Gastrocnemius medialis (tissue), 4 donors: Measurements from ENCODE around the gene PLA2G12A. TPM values are rescaled to one million over a fixed set of nuclear protein-coding genes. Genes with fewer than 3 reads are reported as not detected.

ENCODE experiments used
- ATAC-seq, 2 donors: fragments of 150-250 bp; one replicate each; pipeline ENCODE4 v1.9.1; 2016
- DNase-seq, 2 donors: peaks; one replicate each; pipeline ENCODE4 v3.0.0-alpha.2; 2019
- H3K27ac ChIP-seq, 4 donors: fragments of 200-600 bp; sonication (generic); 1 replicate in 1 of 4; 2 replicates in 3 of 4; pipeline ENCODE4 v1.5.1; 2016 to 2018; ENCODE audit warnings: mild to moderate bottlenecking in 2 of 4, moderate library complexity in 1 of 4
- H3K27me3 ChIP-seq, 3 donors: fragments of 200-600 bp; sonication (generic) in 2 of 3; 1 replicate in 1 of 3; 2 replicates in 2 of 3; pipeline versions ENCODE4 v1.5.1 to v1.6.0; 2016 to 2019; ENCODE audit warnings: mild to moderate bottlenecking in 1 of 3, moderate library complexity in 1 of 3
- H3K36me3 ChIP-seq, 2 donors: fragments of 200-600 bp; sonication (generic) in 1 of 2; one replicate each; pipeline ENCODE4 v1.5.1; 2017 to 2018
- H3K4me1 ChIP-seq, 2 donors: fragments of 200-600 bp; sonication (generic) in 1 of 2; one replicate each; pipeline ENCODE4 v1.5.1; 2016 to 2017; ENCODE audit warnings: mild to moderate bottlenecking in 2 of 2
- H3K4me3 ChIP-seq, 4 donors: fragments of 200-600 bp; sonication (generic) in 3 of 4; 1 replicate in 1 of 4; 2 replicates in 3 of 4; pipeline ENCODE4 v1.5.1; 2016 to 2019; ENCODE audit warnings: mild to moderate bottlenecking in 2 of 4
- H3K9me3 ChIP-seq, 3 donors: fragments of 200-600 bp; sonication (generic) in 2 of 3; 1 replicate in 1 of 3; 2 replicates in 2 of 3; pipeline ENCODE4 v1.5.1; 2016 to 2019
- CTCF ChIP-seq, 5 experiments: fragments of 450-650 bp in 3 of 5; fragments of 200-600 bp in 2 of 5; sonication (generic) in 2 of 5; IDR thresholded peaks in 4 of 5; conservative IDR thresholded peaks in 1 of 5; 1 replicate in 4 of 5; 2 replicates in 1 of 5; pipeline ENCODE4 v1.5.1; 2016 to 2019; ENCODE audit warnings: antibody characterized with exemption in 5 of 5, mild to moderate bottlenecking in 3 of 5, moderate library complexity in 3 of 5
- POLR2A ChIP-seq, 2 donors: fragments of 450-650 bp; IDR thresholded peaks; one replicate each; pipeline ENCODE4 v1.6.1; 2017; ENCODE audit warnings: antibody characterized with exemption in 2 of 2, mild to moderate bottlenecking in 2 of 2, moderate library complexity in 2 of 2
- in situ Hi-C, 4 donors: fragments of 200-750 bp; cut with MboI; loops; one replicate each; pipeline versions ENCODE4 v1.15.0 to v1.8.0; 2017; ENCODE audit warnings: low sequenced_read_pairs in 4 of 4
- intact Hi-C: fragments of 100-400 bp; cut with DNase I; formaldehyde crosslinking; loops from one replicate; pipeline ENCODE4 v1.15.1; 2023; ENCODE audit warnings: low total_unique reads
- total RNA-seq, 4 donors: library from RNA; depleted of rRNA; stranded (reverse); fragments of >200 nt; gene quantifications; one replicate each; pipeline versions ENCODE4 v1.1.0 to v1.2.3, GENCODE V29; 2016

PLA2G12A gene
- total RNA-seq, 4 donors from 2014 or later, result 26.7 to 83.1 (median 57.6) TPM

GRCh38 chr4:109719604-109720003 is 10.3 kb downstream of the PLA2G12A start:
- Histone ChIP-seq H3K4me3 (no peak overlapping the region), H3K27me3 (no peaks in the 10 kb centered on the region), H3K4me1 (no peaks in the 10 kb centered on the region), H3K36me3 (peaks cover 0 to 10% of the 10 kb centered on the region in 2 donors), H3K9me3 (no peaks in the 10 kb centered on the region), H3K27ac (no peak overlapping the region)
- in situ Hi-C loops, result loop anchor here in 3 of 4 donors (10.0 to 25.0 kb wide), 4 partner anchors 93 to 282 kb away; partner anchors contain the start of genes GAR1 (in 2 of the 3), SEC24B (in 2 of the 3) and CFI (in 1 of the 3)
- DNase-seq (no peak), ATAC-seq (no peak)
- intact Hi-C loops, result loop anchor here (10.0 kb wide), 1 partner anchor 1095 kb away; the partner anchor contains the start of gene RPL34
- TF ChIP-seq POLR2A (IDR thresholded peaks at IDR 0.05), result no peak

- ATAC-seq (no peak), DNase-seq (no peak)
- in situ Hi-C loops (loop anchor here in 3 of 4 donors (25.0 kb wide), 3 partner anchors 94 to 281 kb away; partner anchors contain the start of genes SEC24B (in 2 of the 3), CFI (in 1 of the 3) and GAR1 (in 1 of the 3)), intact Hi-C loops (no loop called here)
- Histone ChIP-seq H3K27ac (no peak overlapping the region), H3K27me3 (no peaks in the 10 kb centered on the region), H3K36me3 (peaks cover 0 to 18% of the 10 kb centered on the region in 2 donors), H3K4me1 (no peaks in the 10 kb centered on the region), H3K4me3 (no peak overlapping the region), H3K9me3 (no peaks in the 10 kb centered on the region)
- TF ChIP-seq CTCF (IDR thresholded peaks at IDR 0.05 in 4 of 5, conservative IDR thresholded peaks at IDR 0.05 in 1 of 5) (no peak), POLR2A (IDR thresholded peaks at IDR 0.05) (no peak)
Measured at GRCh38 chr4:109718759-109719158, 11.1 kb downstream of the PLA2G12A start.

DNA sequence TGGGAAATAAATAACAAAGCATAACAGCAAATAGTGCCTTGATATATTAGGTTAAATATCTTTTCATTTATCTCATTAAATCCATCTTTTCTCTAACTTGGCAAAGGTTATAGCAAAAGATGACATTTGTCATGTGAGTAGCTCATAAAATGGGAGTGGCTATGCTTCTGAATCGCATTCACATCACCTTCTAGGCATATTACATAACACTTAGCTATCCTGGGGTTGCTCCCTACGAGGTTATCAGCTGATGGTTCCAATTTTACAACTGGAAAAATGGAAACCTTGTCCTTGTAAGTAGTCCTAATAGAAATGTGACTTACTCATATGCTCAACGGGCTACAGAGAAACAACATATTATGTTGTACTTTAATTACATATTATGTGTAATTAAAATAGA is 16.4 kb downstream of the PLA2G12A start:
- H3K36me3 ChIP-seq, result peaks cover 0 to 24% of the 10 kb centered on the region in 2 donors
- in situ Hi-C loops, result loop anchor here in 3 of 4 donors (25.0 kb wide), 3 partner anchors 99 to 276 kb away; partner anchors contain the start of genes SEC24B (in 2 of the 3), CFI (in 1 of the 3) and GAR1 (in 1 of the 3)
- no peak for ATAC-seq
- H3K27ac ChIP-seq, result no peak overlapping the region
- intact Hi-C loops, result no loop called here
- no peaks in the 10 kb centered on the region for H3K27me3 ChIP-seq
- DNase-seq, result no peak
- H3K4me3 ChIP-seq, result no peak overlapping the region
- no peaks in the 10 kb centered on the region for H3K4me1 ChIP-seq
- TF ChIP-seq CTCF (IDR thresholded peaks at IDR 0.05 in 4 of 5, conservative IDR thresholded peaks at IDR 0.05 in 1 of 5) (no peak), POLR2A (IDR thresholded peaks at IDR 0.05) (no peak)
- H3K9me3 ChIP-seq, result no peaks in the 10 kb centered on the region

DNA sequence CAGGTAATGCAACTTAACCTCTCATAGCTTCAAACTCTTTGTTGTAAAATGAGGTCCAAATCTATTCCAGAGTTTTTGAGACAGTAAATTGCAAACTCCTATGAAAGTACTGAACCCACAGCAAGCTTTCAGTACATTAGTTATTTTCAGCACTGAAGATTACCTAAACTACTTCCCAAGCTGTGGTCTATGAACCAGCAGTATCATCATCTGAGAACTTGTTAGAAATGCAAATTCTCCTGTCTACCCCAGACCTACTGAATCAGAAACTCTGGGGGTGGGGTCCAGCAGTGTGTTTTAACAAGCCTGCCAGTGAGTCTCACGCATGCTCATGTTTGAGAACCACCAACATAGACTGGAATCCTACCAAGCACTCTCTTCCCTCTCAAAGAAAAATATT is 20.9 kb downstream of the PLA2G12A start:
- ATAC-seq (no peak), DNase-seq (no peak)
- in situ Hi-C loops (loop anchor here in 3 of 4 donors (10.0 to 25.0 kb wide), 4 partner anchors 103 to 284 kb away; partner anchors contain the start of genes SEC24B (in 2 of the 3), CFI (in 1 of the 3) and GAR1 (in 1 of the 3)), intact Hi-C loops (loop anchor here (10.0 kb wide), 1 partner anchor 486 kb away; the partner anchor contains the start of gene ELOVL6)
- no peak overlapping the region for H3K27ac ChIP-seq
- peaks cover 0 to 8% of the 10 kb centered on the region in 2 donors for H3K36me3 ChIP-seq
- no peak overlapping the region for H3K4me3 ChIP-seq
- no peaks in the 10 kb centered on the region for H3K27me3 ChIP-seq
- H3K9me3 ChIP-seq, result no peaks in the 10 kb centered on the region
- TF ChIP-seq CTCF (IDR thresholded peaks at IDR 0.05 in 4 of 5, conservative IDR thresholded peaks at IDR 0.05 in 1 of 5), result no peak
- no peak for TF ChIP-seq POLR2A (IDR thresholded peaks at IDR 0.05)
- no peaks in the 10 kb centered on the region for H3K4me1 ChIP-seq

DNA sequence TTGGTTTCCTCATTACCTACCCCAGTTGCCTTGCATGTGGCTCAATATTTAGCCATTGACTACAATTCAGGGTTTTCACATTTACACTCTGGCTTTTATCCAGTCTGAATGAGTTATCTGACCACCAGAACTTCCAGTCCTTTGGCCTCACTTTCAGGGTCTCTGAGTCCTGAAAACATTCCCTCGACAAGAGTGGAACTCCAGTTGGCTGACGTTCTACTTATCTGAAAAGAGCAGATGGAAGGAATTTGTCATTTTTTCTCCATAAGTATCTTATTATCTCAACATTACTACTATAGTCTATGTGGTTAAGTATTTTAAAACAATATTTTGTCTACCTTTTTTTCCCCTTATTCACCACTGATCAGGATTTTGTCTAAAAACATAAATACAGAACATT is 21.4 kb downstream of the PLA2G12A start:
- no peaks in the 10 kb centered on the region for H3K4me1 ChIP-seq
- H3K27ac ChIP-seq, result no peak overlapping the region
- intact Hi-C loops (loop anchor here (10.0 kb wide), 1 partner anchor 486 kb away; the partner anchor contains the start of gene ELOVL6), in situ Hi-C loops (loop anchor here in 3 of 4 donors (10.0 to 25.0 kb wide), 4 partner anchors 104 to 284 kb away; partner anchors contain the start of genes SEC24B (in 2 of the 3), CFI (in 1 of the 3) and GAR1 (in 1 of the 3))
- TF ChIP-seq CTCF (IDR thresholded peaks at IDR 0.05 in 4 of 5, conservative IDR thresholded peaks at IDR 0.05 in 1 of 5), result no peak
- no peak for TF ChIP-seq POLR2A (IDR thresholded peaks at IDR 0.05)
- no peak overlapping the region for H3K4me3 ChIP-seq
- DNase-seq (no peak), ATAC-seq (no peak)
- no peaks in the 10 kb centered on the region for H3K9me3 ChIP-seq
- H3K36me3 ChIP-seq, result peaks cover 0 to 3% of the 10 kb centered on the region in 2 donors
- no peaks in the 10 kb centered on the region for H3K27me3 ChIP-seq
